Measurements from ENCODE around the gene KCNK2. TPM values are rescaled to one million over a fixed set of nuclear protein-coding genes. Genes with fewer than 3 reads are reported as not detected.

The KCNK2 gene
- total RNA-seq, 4 donors from 2014 or later, result 1.4 to 8.2 (median 5.2) TPM

DNA sequence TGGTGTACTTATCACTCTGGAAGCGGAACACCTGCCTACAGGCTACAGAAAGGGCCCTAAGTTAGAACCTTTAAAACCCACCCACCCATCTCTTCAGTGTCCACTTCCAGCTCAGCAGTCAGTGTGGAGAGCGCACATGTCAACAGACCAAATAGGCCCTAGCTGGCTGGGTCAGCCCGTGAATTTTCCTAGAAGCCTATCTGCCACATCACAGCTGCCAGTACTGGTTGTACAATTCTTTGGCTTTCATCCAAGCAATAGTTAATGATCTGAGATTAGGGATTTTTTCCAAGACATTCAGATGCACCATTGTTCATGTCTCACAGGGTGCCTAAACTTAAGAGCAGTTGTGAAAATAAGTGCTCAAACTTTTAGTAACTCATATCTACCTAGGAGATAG is 197.1 kb downstream of the KCNK2 start:
- H3K27me3 ChIP-seq, result no peaks in the 10 kb centered on the region
- no peaks in the 10 kb centered on the region for H3K36me3 ChIP-seq
- H3K4me1 ChIP-seq, result no peaks in the 10 kb centered on the region
- H3K27ac ChIP-seq, result no peak overlapping the region
- DNase-seq (ENCODE audit: low spot score in 2 of 2), result no peak
- WGBS, result 63% methylated on average over 3 of the region's 3 CpGs
- H3K4me3 ChIP-seq, result no peak overlapping the region
- H3K9me3 ChIP-seq, result no peaks in the 10 kb centered on the region
- no peak for TF ChIP-seq POLR2A (IDR thresholded peaks at IDR 0.05)
- TF ChIP-seq, protein P1, sequence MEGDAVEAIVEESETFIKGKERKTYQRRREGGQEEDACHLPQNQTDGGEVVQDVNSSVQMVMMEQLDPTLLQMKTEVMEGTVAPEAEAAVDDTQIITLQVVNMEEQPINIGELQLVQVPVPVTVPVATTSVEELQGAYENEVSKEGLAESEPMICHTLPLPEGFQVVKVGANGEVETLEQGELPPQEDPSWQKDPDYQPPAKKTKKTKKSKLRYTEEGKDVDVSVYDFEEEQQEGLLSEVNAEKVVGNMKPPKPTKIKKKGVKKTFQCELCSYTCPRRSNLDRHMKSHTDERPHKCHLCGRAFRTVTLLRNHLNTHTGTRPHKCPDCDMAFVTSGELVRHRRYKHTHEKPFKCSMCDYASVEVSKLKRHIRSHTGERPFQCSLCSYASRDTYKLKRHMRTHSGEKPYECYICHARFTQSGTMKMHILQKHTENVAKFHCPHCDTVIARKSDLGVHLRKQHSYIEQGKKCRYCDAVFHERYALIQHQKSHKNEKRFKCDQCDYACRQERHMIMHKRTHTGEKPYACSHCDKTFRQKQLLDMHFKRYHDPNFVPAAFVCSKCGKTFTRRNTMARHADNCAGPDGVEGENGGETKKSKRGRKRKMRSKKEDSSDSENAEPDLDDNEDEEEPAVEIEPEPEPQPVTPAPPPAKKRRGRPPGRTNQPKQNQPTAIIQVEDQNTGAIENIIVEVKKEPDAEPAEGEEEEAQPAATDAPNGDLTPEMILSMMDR (IDR thresholded peaks at IDR 0.05), result no peak

DNA sequence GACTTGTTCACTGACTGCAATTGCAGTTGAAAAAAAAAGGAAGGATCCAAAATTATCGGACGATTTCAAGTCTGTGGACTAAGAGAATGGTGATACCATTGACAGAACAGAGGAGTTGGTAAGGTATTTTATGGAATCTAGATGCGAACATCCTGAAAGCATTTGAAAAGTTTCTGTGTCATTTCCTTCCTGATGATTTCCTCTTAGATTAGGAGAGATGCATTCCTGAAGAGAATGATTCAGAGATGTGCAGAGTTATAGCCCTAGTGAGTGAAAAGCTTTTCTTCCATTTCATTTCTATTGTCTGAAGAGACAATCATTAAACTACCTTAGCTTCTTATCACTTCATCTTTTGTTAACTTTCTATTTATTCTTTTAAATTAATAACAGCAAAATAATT is 200.0 kb downstream of the KCNK2 start:
- Histone ChIP-seq H3K4me1 (no peaks in the 10 kb centered on the region), H3K9me3 (no peaks in the 10 kb centered on the region), H3K36me3 (no peaks in the 10 kb centered on the region), H3K27ac (no peak overlapping the region), H3K27me3 (no peaks in the 10 kb centered on the region), H3K4me3 (no peak overlapping the region)
- 82% methylated on average over 3 of the region's 3 CpGs for WGBS
- no peak for TF ChIP-seq POLR2AphosphoS5 (IDR thresholded peaks at IDR 0.05)
- no peak for TF ChIP-seq POLR2A (IDR thresholded peaks at IDR 0.05)
- TF ChIP-seq EP300 (IDR thresholded peaks at IDR 0.05), result no peak
- TF ChIP-seq, protein P1 (IDR thresholded peaks at IDR 0.05), result no peak
- DNase-seq (ENCODE audit: low spot score in 2 of 2), result no peak

DNA sequence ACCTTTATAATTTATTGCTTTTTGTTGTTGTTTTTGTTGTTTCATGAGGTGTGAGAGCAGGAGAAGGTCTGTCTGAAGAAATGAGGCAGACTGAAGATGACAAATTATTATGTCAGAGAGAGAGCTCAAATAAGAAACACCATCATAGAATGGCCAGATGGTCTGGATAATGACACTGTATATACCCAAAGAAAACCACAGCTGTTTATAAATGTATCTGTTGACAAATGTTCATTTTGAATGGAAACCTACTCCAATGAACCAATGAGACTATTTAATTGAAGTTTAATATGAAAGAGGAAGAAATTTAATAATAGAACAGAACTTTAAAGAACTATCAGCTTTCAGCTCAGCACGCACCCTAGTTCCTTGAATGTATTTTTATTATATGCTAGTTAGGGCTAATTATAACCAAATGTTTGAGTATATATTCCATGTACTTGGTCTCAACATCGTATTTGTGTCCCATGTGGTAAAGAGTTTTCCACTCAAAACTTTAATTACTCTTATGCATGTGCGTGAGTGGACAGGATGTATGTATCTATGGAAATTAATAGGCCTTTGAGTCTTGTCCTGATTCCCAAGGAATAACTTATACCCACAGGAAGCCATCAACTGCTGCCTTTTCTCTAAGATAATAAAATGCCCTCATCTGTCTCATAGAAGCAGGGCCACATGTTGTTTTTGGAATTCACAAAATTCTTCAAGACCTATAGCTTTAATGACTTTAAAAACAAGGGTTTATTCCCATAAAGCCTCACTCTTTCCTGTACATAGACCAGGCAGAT is 202.7 kb downstream of the KCNK2 start:
- 83% methylated on average over 3 of the region's 3 CpGs for WGBS
- H3K27ac ChIP-seq, result no peak overlapping the region
- no peaks in the 10 kb centered on the region for H3K4me1 ChIP-seq
- H3K4me3 ChIP-seq, result no peak overlapping the region
- H3K27me3 ChIP-seq, result no peaks in the 10 kb centered on the region
- DNase-seq (ENCODE audit: low spot score in 2 of 2), result no peak
- no peaks in the 10 kb centered on the region for H3K36me3 ChIP-seq
- H3K9me3 ChIP-seq, result no peaks in the 10 kb centered on the region
- TF ChIP-seq EP300 (IDR thresholded peaks at IDR 0.05) (no peak), POLR2A (IDR thresholded peaks at IDR 0.05) (no peak)
- TF ChIP-seq, protein P1 (IDR thresholded peaks at IDR 0.05), result no peak

Measured in suprapubic skin (tissue), 4 donors.